ENCODE measurements around the gene SNAP47.

SNAP47 gene

DNA sequence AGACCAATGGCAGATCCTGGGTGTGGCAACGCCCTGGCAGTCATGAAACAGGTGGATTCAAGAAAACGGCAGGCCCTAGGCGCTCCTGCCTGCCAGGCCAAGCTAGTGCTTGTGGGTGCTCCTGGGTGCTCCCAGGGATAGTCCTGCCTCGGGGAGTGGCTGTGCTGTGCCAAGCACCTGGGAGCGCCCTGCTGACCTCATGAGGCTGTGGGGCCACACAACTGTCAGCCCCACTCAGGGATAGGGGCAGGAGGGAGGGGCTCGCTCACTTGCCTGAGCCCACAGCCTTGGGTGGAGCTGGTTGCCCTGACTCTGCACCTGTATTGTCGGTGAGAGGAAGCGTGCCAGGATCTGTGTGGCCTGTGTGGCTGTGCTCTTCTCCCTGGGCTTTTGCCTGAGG lies 9.4 kb downstream of the SNAP47 start:
- no peak for DNase-seq (ENCODE audit: low read depth)
- H3K4me3 ChIP-seq (ENCODE audit: low read length), result no peak overlapping the region
- TF ChIP-seq, protein P1, sequence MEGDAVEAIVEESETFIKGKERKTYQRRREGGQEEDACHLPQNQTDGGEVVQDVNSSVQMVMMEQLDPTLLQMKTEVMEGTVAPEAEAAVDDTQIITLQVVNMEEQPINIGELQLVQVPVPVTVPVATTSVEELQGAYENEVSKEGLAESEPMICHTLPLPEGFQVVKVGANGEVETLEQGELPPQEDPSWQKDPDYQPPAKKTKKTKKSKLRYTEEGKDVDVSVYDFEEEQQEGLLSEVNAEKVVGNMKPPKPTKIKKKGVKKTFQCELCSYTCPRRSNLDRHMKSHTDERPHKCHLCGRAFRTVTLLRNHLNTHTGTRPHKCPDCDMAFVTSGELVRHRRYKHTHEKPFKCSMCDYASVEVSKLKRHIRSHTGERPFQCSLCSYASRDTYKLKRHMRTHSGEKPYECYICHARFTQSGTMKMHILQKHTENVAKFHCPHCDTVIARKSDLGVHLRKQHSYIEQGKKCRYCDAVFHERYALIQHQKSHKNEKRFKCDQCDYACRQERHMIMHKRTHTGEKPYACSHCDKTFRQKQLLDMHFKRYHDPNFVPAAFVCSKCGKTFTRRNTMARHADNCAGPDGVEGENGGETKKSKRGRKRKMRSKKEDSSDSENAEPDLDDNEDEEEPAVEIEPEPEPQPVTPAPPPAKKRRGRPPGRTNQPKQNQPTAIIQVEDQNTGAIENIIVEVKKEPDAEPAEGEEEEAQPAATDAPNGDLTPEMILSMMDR (conservative IDR thresholded peaks at IDR 0.05; ENCODE audit: low read depth, low read length), result no peak

DNA sequence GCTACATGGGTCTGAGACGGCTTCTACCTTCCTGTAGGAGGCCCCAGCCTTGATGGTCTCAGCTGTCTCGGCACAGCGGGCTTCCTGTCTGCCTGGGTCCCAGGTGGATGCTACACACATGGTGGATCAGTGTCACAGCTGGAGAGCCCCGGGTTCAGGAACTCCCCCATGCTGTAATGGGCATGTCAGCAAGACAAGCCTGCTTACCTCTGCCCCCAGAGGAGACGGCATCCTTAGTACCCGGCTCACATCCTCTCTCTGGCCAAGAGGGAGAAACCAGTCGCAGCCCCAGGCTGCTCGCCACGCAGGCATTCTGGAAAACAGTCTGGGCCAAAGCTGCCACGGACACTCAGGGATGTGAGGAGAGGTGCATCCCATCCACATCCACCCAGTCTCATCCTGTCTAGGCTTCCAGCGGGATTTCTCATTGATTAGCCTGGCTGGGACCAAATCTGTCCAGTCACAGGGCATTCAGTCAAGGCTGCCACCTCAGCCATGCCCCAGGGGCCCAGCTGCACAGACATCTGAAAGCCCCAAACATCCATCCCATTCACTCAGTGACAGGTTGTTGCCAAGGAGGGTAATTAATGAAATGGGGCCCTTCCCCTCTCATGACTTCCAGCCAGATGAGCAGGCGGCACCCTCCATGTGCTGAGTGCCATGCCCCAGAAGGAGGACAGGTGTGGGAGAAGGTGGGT lies 10.5 kb downstream of the SNAP47 start:
- H3K4me3 ChIP-seq (ENCODE audit: low read length), result no peak overlapping the region
- DNase-seq (ENCODE audit: low read depth), result no peak
- TF ChIP-seq, protein P1 (conservative IDR thresholded peaks at IDR 0.05; ENCODE audit: low read depth, low read length), result no peak

DNA sequence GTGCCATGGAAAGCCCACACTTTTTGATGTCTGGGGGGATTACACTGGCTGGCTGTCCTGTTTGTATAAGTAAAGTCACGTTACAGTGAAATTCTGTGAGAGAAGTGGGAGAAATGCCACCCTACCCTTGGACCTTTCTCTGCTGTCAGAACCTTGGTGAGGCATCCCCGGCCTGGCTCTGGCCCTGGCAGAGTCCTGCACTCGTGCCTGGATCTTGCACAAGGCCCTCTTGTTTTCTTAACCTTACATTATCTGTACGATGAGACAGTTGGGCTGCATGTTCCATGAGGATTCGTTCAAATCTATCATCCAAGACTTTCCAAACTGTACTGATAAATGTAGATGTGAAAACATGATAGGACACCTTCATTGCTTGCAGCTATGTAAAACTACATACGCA lies 11.4 kb downstream of the SNAP47 start:
- H3K4me3 ChIP-seq (ENCODE audit: low read length), result no peak overlapping the region
- TF ChIP-seq, protein P1 (conservative IDR thresholded peaks at IDR 0.05; ENCODE audit: low read depth, low read length), result no peak

DNA sequence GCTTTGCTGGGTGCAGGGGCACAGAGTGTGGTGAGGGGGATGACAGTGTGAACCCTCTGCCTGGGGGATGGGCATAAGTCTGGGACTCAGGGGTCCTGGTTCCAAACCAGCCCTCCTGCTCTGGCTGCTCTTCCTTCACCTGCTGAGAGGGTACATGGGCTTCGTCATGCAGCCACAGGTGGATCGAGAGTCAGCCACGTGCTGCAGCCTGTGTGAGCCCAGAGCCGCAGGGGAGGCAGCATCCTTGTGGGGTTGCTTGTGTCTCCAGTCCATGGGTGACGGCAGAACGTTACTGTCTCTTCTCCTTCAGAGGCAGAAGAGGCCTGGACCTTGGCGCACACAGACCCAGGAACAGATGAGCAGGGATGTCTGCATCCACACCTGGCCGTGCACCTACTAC lies 12.1 kb downstream of the SNAP47 start:
- TF ChIP-seq, protein P1 (conservative IDR thresholded peaks at IDR 0.05; ENCODE audit: low read depth, low read length), result no peak
- DNase-seq (ENCODE audit: low read depth), result no peak
- no peak overlapping the region for H3K4me3 ChIP-seq (ENCODE audit: low read length)

More for the DNA sequence above, 11.4 kb downstream of the SNAP47 start:
- no peak for DNase-seq (ENCODE audit: low read depth)

DNA sequence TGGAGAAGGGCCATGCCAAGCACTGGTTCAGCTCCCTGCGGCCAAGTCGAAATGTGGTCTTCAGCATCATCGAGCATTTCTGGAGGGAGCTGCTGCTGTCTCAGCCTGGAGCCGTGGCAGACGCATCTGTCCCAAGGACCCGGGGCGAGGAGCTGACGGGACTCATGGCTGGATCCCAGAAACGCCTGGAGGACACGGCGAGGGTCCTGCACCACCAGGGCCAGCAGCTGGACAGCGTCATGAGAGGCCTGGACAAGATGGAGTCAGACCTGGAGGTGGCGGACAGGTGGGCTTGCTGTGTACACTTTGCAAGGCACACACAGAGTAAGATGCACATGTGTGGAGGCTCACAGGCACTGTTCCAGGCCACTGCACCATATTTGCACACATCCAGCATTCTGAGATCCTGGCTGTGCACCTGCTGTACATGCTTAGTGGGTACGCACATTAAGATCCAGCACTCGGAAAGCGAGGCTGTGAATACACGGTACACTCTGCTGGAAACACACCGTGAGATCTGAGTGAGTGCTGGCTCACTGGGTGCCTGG lies 12.8 kb downstream of the SNAP47 start:
- TF ChIP-seq, protein P1 (conservative IDR thresholded peaks at IDR 0.05; ENCODE audit: low read depth, low read length), result no peak
- no peak for DNase-seq (ENCODE audit: low read depth)
- H3K4me3 ChIP-seq (ENCODE audit: low read length), result no peak overlapping the region

DNA sequence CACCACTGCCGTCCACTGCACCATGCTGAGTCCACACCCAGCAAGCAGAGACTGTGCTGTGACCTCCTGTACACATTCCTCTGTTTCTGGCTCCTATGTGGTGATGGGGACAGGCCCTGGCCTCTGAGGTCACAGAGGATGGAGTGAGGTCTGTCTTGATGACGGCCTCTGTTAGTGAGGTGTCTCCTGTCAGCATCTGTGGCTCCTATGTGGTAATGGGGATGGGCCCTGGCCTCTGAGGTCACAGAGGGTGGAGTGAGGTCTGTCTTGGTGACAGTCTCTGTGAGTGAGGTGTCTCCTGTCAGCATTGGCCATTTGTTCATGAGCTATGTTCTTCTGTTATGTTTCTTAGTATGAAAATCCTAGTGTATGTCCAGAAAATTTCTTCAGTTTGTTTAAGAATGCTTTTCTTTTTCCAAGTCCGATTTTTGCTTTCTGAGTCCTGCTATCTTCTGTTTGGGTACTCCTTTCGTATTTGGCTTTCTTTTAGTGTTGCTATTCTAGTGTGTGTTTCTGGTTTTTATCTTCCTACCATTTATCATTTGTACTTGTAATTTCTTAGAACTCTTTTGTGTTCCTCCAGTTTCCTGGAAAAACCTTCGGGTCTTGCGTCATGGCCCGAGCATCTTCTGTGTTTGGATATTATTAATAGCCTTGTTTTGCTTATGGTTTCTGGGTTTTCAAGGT lies 13.4 kb downstream of the SNAP47 start:
- H3K4me3 ChIP-seq (ENCODE audit: low read length), result no peak overlapping the region
- DNase-seq (ENCODE audit: low read depth), result no peak
- TF ChIP-seq, protein P1 (conservative IDR thresholded peaks at IDR 0.05; ENCODE audit: low read depth, low read length), result no peak
